ENCODE results near the gene OTOF.

OTOF gene

GRCh38 chr2:26458365-26459042 is 19.4 kb downstream of the OTOF start:
- DNase-seq (ENCODE audit: low read depth), result no peak
- H3K4me3 ChIP-seq (ENCODE audit: control insufficient read depth, low read depth, low read length), result no peak overlapping the region
- TF ChIP-seq CTCF (conservative IDR thresholded peaks at IDR 0.05; ENCODE audit: control insufficient read depth, insufficient read depth, low read depth, low read length), result no peak

- DNase-seq (ENCODE audit: low read depth), result no peak
- H3K4me3 ChIP-seq (ENCODE audit: control insufficient read depth, low read depth, low read length), result no peak overlapping the region
- no peak for TF ChIP-seq CTCF (conservative IDR thresholded peaks at IDR 0.05; ENCODE audit: control insufficient read depth, insufficient read depth, low read depth, low read length)
Measured at GRCh38 chr2:26457695-26458364, 20.1 kb downstream of the OTOF start.

GRCh38 chr2:26457251-26457666 is 20.7 kb downstream of the OTOF start:
- TF ChIP-seq CTCF (conservative IDR thresholded peaks at IDR 0.05; ENCODE audit: control insufficient read depth, insufficient read depth, low read depth, low read length), result no peak
- no peak for DNase-seq (ENCODE audit: low read depth)
- H3K4me3 ChIP-seq (ENCODE audit: control insufficient read depth, low read depth, low read length), result no peak overlapping the region

- H3K4me3 ChIP-seq (ENCODE audit: control insufficient read depth, low read depth, low read length), result no peak overlapping the region
- no peak for DNase-seq (ENCODE audit: low read depth)
- no peak for TF ChIP-seq CTCF (conservative IDR thresholded peaks at IDR 0.05; ENCODE audit: control insufficient read depth, insufficient read depth, low read depth, low read length)
Measured at GRCh38 chr2:26456440-26457250, 21.3 kb downstream of the OTOF start.

- no peak for TF ChIP-seq CTCF (conservative IDR thresholded peaks at IDR 0.05; ENCODE audit: control insufficient read depth, insufficient read depth, low read depth, low read length)
- H3K4me3 ChIP-seq (ENCODE audit: control insufficient read depth, low read depth, low read length), result no peak overlapping the region
- DNase-seq (ENCODE audit: low read depth), result no peak
Measured at GRCh38 chr2:26455670-26456439, 22.1 kb downstream of the OTOF start.

- H3K4me3 ChIP-seq (ENCODE audit: control insufficient read depth, low read depth, low read length), result no peak overlapping the region
- TF ChIP-seq CTCF (conservative IDR thresholded peaks at IDR 0.05; ENCODE audit: control insufficient read depth, insufficient read depth, low read depth, low read length), result no peak
- DNase-seq (ENCODE audit: low read depth), result no peak
Measured at GRCh38 chr2:26455037-26455669, 22.8 kb downstream of the OTOF start.
